HepG2 (cell line): Measurements from ENCODE around the gene TXNL4A. TPM values are rescaled to one million over a fixed set of nuclear protein-coding genes. Genes with fewer than 3 reads are reported as not detected.
A peak's percentile ranks its signal among the peaks of the same experiment; 100 is the strongest.

Experiments
- FOXA1 ChIP-seq, 2 experiments: fragments of 450-650 bp in 1 of 2; sonication (generic) in 1 of 2; formaldehyde crosslinking in 1 of 2; IDR thresholded peaks; 2 replicates each; pipeline versions ENCODE4 v1.4.0 to v1.6.1; 2016 to 2020; ENCODE audit warnings: missing genetic modification reagents in 1 of 2
- GABPA ChIP-seq, 2 experiments: IDR thresholded peaks; 2 replicates each; pipeline ENCODE4 v1.6.1; 2011 to 2016; ENCODE audit warnings: low read depth in 2 of 2, low read length in 1 of 2, missing biosample characterization in 1 of 2, missing genetic modification characterization in 1 of 2
- HNF4A ChIP-seq: sonication (generic); formaldehyde crosslinking; IDR thresholded peaks from 2 replicates; pipeline ENCODE4 v1.4.0; 2020; ENCODE audit warnings: missing genetic modification reagents
- MEIS2 ChIP-seq: sonication (generic); formaldehyde crosslinking; IDR thresholded peaks from 2 replicates; pipeline ENCODE4 v1.9.0; 2021; ENCODE audit warnings: mild to moderate bottlenecking, missing genetic modification reagents
- MLLT10 ChIP-seq: sonication (generic); formaldehyde crosslinking; IDR thresholded peaks from 2 replicates; pipeline ENCODE4 v1.4.0; 2020; ENCODE audit warnings: missing genetic modification reagents
- NFE2L2 ChIP-seq: fragments of 150-350 bp; IDR thresholded peaks from 2 replicates; pipeline ENCODE4 v1.6.1; 2014; ENCODE audit warnings: low read length
- PAWR ChIP-seq: sonication (generic); formaldehyde crosslinking; IDR thresholded peaks from 2 replicates; pipeline ENCODE4 v1.4.0; 2020; ENCODE audit warnings: missing genetic modification reagents, mild to moderate bottlenecking, borderline replicate concordance
- PLRG1 ChIP-seq: fragments of 450-650 bp; conservative IDR thresholded peaks from 2 replicates; pipeline ENCODE4 v1.6.1; 2016
- POLR2AphosphoS2 ChIP-seq: IDR thresholded peaks from 2 replicates; pipeline ENCODE4 v1.6.1; 2011; ENCODE audit warnings: low read depth, low read length, improper control_type of control experiment
- POLR2G ChIP-seq: fragments of 200-400 bp; formaldehyde crosslinking; IDR thresholded peaks from 2 replicates; pipeline ENCODE4 v1.6.1; 2018; ENCODE audit warnings: mild to moderate bottlenecking, low read depth, low read length, moderate library complexity
- RFX3 ChIP-seq: IDR thresholded peaks from 2 replicates; pipeline ENCODE4 v1.6.1; 2016; ENCODE audit warnings: missing biosample characterization, missing genetic modification reagents
- RXRA ChIP-seq: sonication (generic); formaldehyde crosslinking; IDR thresholded peaks from 2 replicates; pipeline ENCODE4 v1.5.1; 2020; ENCODE audit warnings: missing genetic modification reagents
- SAP130 ChIP-seq: IDR thresholded peaks from 2 replicates; pipeline ENCODE4 v1.6.1; 2016; ENCODE audit warnings: low read depth
- SPEN ChIP-seq: sonication (generic); formaldehyde crosslinking; IDR thresholded peaks from 2 replicates; pipeline ENCODE4 v1.5.1; 2020; ENCODE audit warnings: low read depth, mild to moderate bottlenecking, missing genetic modification reagents
- ZFX ChIP-seq: sonication (generic); formaldehyde crosslinking; IDR thresholded peaks from 2 replicates; pipeline ENCODE4 v1.4.0; 2020; ENCODE audit warnings: mild to moderate bottlenecking, low read depth, missing genetic modification reagents, moderate library complexity
- ZNF143 ChIP-seq: sonication (generic); formaldehyde crosslinking; IDR thresholded peaks from 2 replicates; pipeline ENCODE4 v1.4.0; 2020; ENCODE audit warnings: missing genetic modification reagents
- ZNF441 ChIP-seq: sonication (generic); formaldehyde crosslinking; IDR thresholded peaks from 2 replicates; pipeline ENCODE4 v1.7.0; 2021; ENCODE audit warnings: missing genetic modification reagents, borderline replicate concordance
- ZNF777 ChIP-seq: sonication (generic); formaldehyde crosslinking; IDR thresholded peaks from 2 replicates; pipeline ENCODE4 v1.4.0; 2020; ENCODE audit warnings: missing genetic modification reagents
- polyA plus RNA-seq, 8 experiments: library from polyadenylated mRNA; depleted of rRNA in 3 of 8; stranded (reverse) in 7 of 8; unstranded in 1 of 8; fragments of >200 nt; fragmentation: Illumina TruSeq in 4 of 8; extraction: Trizol in 4 of 8; gene quantifications; 2 replicates each; pipeline versions ENCODE4 v1.2.1 to v1.2.3, GENCODE V29; 2011 to 2016; ENCODE audit warnings: low read depth in 4 of 8, missing spikeins in 1 of 8, mixed read lengths in 1 of 8; ENCODE audit not compliant: insufficient read depth in 1 of 8
- total RNA-seq, 5 experiments: library from RNA; depleted of rRNA; stranded (reverse); fragments of >200 nt; fragmentation: Illumina TruSeq; extraction: Trizol; gene quantifications; 2 replicates each; pipeline ENCODE4 v1.2.3, GENCODE V29; 2016; ENCODE audit warnings: low read depth in 1 of 5
- TF ChIP-seq, protein P1 (sequence below): sonication (generic); formaldehyde crosslinking; IDR thresholded peaks from 2 replicates; pipeline ENCODE4 v1.4.0; 2020; ENCODE audit warnings: missing genetic modification reagents, borderline replicate concordance
- TF ChIP-seq, protein P2 (sequence below): sonication (generic); formaldehyde crosslinking; IDR thresholded peaks from 2 replicates; pipeline ENCODE4 v1.4.0; 2020; ENCODE audit warnings: missing genetic modification reagents; ENCODE audit errors: not compliant biosample characterization
- TF ChIP-seq, protein P3 (sequence below): sonication (generic); formaldehyde crosslinking; IDR thresholded peaks from 2 replicates; pipeline ENCODE4; 2020; ENCODE audit warnings: missing genetic modification reagents, mild to moderate bottlenecking, borderline replicate concordance
- TF ChIP-seq, protein P4 (sequence below): sonication (generic); formaldehyde crosslinking; IDR thresholded peaks from 2 replicates; pipeline ENCODE4 v1.4.0; 2020; ENCODE audit warnings: missing genetic modification reagents, borderline replicate concordance

Gene TXNL4A
- total and polyA plus RNA-seq, 2 of the 13 experiments (the other 11 are each of a cell fraction or from before 2014, with no cell fraction given) = 172 to 202 TPM

DNA sequence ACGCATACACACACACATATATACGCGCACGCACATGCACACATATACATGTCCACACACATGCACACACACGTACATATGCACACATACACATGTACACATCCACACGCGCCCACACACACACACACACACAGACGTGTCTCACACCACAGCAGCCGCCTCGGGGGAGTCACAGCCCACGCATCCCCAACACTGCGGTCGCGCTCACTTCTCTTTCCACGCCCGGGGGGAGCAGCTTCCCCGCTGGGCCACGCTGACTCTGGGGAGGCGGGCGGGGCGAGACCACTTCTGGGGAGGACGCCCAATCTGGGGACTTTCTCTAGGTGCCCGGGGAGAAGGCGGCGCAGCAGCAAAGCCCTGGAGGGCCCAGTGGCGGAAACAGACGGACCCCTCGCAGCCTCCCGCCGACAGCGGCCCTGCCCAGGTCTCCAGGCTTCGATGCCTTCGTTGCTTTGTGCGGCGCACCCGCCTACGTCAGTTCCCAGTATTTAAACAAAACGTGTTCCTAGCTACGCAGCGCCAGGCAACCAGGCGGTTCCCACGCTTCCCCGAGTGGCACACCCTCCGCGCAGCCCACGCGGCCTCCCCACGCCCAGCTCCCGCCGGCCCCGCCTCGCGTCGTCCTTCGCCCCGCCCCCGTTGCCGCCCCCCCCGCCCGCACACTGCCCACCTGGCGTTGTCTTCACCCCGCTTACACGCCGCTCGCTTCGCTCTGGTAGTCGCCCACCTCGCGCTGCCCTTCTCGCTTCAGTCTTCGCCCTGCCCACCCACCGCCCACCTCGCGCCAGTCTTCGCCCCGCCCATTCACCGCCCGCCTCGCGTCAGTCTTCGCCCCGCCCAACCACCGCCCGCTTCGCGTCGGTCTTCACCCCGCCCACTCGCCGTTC, 45.1 kb upstream of the TXNL4A start (continued):
- TF ChIP-seq POLR2AphosphoS2 (no peak), POLR2G (peak; percentile 44; the same call in 1 of the 2 replicates), ZFX (CRISPR knock-in tag) (peak; percentile 77), RXRA (CRISPR knock-in tag) (0 out of 2 replicates have a peak, but pooled peaks have one; percentile 18), PAWR (CRISPR knock-in tag) (no peak), ZNF777 (CRISPR knock-in tag) (peak; percentile 26; the same call in 1 of the 2 replicates), MLLT10 (CRISPR knock-in tag) (no peak), ZNF441 (CRISPR knock-in tag) (peak; percentile 42; the same call in 1 of the 2 replicates), MEIS2 (no peak), RFX3 (no peak), ZNF143 (CRISPR knock-in tag) (no peak), SPEN (CRISPR knock-in tag) (no peak), PLRG1 (no peak), FOXA1 (IDR thresholded peaks at IDR 0.05) (no peak), FOXA1 (CRISPR knock-in tag; IDR thresholded peaks at IDR 0.05) (no peak), NFE2L2 (no peak), SAP130 (CRISPR knock-in tag) (peak; percentile 60), GABPA (IDR thresholded peaks at IDR 0.05; ENCODE audit: low read depth, low read length) (no peak), GABPA (CRISPR knock-in tag; IDR thresholded peaks at IDR 0.05; ENCODE audit: low read depth) (no peak), HNF4A (CRISPR knock-in tag) (no peak)
- TF ChIP-seq, protein P1, sequence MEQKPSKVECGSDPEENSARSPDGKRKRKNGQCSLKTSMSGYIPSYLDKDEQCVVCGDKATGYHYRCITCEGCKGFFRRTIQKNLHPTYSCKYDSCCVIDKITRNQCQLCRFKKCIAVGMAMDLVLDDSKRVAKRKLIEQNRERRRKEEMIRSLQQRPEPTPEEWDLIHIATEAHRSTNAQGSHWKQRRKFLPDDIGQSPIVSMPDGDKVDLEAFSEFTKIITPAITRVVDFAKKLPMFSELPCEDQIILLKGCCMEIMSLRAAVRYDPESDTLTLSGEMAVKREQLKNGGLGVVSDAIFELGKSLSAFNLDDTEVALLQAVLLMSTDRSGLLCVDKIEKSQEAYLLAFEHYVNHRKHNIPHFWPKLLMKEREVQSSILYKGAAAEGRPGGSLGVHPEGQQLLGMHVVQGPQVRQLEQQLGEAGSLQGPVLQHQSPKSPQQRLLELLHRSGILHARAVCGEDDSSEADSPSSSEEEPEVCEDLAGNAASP (CRISPR knock-in tag) = no peak
- TF ChIP-seq, protein P2, sequence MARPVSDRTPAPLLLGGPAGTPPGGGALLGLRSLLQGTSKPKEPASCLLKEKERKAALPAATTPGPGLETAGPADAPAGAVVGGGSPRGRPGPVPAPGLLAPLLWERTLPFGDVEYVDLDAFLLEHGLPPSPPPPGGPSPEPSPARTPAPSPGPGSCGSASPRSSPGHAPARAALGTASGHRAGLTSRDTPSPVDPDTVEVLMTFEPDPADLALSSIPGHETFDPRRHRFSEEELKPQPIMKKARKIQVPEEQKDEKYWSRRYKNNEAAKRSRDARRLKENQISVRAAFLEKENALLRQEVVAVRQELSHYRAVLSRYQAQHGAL (CRISPR knock-in tag) = no peak
- TF ChIP-seq, protein P3, sequence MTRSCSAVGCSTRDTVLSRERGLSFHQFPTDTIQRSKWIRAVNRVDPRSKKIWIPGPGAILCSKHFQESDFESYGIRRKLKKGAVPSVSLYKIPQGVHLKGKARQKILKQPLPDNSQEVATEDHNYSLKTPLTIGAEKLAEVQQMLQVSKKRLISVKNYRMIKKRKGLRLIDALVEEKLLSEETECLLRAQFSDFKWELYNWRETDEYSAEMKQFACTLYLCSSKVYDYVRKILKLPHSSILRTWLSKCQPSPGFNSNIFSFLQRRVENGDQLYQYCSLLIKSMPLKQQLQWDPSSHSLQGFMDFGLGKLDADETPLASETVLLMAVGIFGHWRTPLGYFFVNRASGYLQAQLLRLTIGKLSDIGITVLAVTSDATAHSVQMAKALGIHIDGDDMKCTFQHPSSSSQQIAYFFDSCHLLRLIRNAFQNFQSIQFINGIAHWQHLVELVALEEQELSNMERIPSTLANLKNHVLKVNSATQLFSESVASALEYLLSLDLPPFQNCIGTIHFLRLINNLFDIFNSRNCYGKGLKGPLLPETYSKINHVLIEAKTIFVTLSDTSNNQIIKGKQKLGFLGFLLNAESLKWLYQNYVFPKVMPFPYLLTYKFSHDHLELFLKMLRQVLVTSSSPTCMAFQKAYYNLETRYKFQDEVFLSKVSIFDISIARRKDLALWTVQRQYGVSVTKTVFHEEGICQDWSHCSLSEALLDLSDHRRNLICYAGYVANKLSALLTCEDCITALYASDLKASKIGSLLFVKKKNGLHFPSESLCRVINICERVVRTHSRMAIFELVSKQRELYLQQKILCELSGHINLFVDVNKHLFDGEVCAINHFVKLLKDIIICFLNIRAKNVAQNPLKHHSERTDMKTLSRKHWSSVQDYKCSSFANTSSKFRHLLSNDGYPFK (CRISPR knock-in tag) = 0 out of 2 replicates have a peak, but pooled peaks have one; percentile 24
- TF ChIP-seq, protein P4, sequence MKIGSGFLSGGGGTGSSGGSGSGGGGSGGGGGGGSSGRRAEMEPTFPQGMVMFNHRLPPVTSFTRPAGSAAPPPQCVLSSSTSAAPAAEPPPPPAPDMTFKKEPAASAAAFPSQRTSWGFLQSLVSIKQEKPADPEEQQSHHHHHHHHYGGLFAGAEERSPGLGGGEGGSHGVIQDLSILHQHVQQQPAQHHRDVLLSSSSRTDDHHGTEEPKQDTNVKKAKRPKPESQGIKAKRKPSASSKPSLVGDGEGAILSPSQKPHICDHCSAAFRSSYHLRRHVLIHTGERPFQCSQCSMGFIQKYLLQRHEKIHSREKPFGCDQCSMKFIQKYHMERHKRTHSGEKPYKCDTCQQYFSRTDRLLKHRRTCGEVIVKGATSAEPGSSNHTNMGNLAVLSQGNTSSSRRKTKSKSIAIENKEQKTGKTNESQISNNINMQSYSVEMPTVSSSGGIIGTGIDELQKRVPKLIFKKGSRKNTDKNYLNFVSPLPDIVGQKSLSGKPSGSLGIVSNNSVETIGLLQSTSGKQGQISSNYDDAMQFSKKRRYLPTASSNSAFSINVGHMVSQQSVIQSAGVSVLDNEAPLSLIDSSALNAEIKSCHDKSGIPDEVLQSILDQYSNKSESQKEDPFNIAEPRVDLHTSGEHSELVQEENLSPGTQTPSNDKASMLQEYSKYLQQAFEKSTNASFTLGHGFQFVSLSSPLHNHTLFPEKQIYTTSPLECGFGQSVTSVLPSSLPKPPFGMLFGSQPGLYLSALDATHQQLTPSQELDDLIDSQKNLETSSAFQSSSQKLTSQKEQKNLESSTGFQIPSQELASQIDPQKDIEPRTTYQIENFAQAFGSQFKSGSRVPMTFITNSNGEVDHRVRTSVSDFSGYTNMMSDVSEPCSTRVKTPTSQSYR = no peak
